Stimulated activated CD8-positive, alpha-beta memory T cell treated with anti-CD3 and anti-CD28 coated beads, Interleukin-4, amount 100 ng/mL, for 1 hour (primary cell): ENCODE measurements around the gene DGAT2.
"Not testable (repeated sequence)": the region's sequence is repeated elsewhere in the genome, so short reads cannot be mapped to it uniquely, and the experiment has no call there.

Source experiments
- DNase-seq, 2 donors: peaks; one replicate each; pipeline ENCODE4 v3.0.0-alpha.2; 2020; ENCODE audit warnings: low read depth in 2 of 2, low spot score in 1 of 2

DGAT2 gene

GRCh38 chr11:75768112-75768908 is at the start of gene DGAT2:
Gene DGAT2, plus strand, starts transcription at chr11:75768778. Its CDS starts 214 bp downstream, at chr11:75768992.
- DNase-seq: peak; percentile 21 to 40

- DNase-seq: no peak
Measured at GRCh38 chr11:75719340-75720239, 49.0 kb upstream of the DGAT2 start.

GRCh38 chr11:75720639-75721038 is 47.9 kb upstream of the DGAT2 start:
- no peak for DNase-seq

GRCh38 chr11:75721852-75722668 is 46.5 kb upstream of the DGAT2 start:
- DNase-seq: no peak

GRCh38 chr11:75722669-75723042 is 45.9 kb upstream of the DGAT2 start:
- no peak for DNase-seq

GRCh38 chr11:75725547-75726320 is 42.8 kb upstream of the DGAT2 start:
- DNase-seq: no peak

GRCh38 chr11:75728992-75729391 is 39.6 kb upstream of the DGAT2 start:
- no peak for DNase-seq

GRCh38 chr11:75731095-75731494 is 37.5 kb upstream of the DGAT2 start:
- DNase-seq: no peak

GRCh38 chr11:75733071-75733430 is 35.5 kb upstream of the DGAT2 start:
- DNase-seq: no peak

- no peak for DNase-seq
Measured at GRCh38 chr11:75733431-75734107, 35.0 kb upstream of the DGAT2 start.

- no peak for DNase-seq
Measured at GRCh38 chr11:75734491-75735180, 33.9 kb upstream of the DGAT2 start.

GRCh38 chr11:75735181-75735845 is 33.3 kb upstream of the DGAT2 start:
- no peak for DNase-seq

GRCh38 chr11:75737314-75737713 is 31.3 kb upstream of the DGAT2 start:
- DNase-seq: no peak

- no peak for DNase-seq
Measured at GRCh38 chr11:75740681-75741080, 27.9 kb upstream of the DGAT2 start.

- not testable (repeated sequence) for DNase-seq
Measured at GRCh38 chr11:75743159-75743558, 25.4 kb upstream of the DGAT2 start.

- no peak for DNase-seq
Measured at GRCh38 chr11:75743711-75744563, 24.6 kb upstream of the DGAT2 start.

- no peak for DNase-seq
Measured at GRCh38 chr11:75745807-75746206, 22.8 kb upstream of the DGAT2 start.

GRCh38 chr11:75748729-75749273 is 19.8 kb upstream of the DGAT2 start:
- DNase-seq: not testable (repeated sequence)
